H9 (cell line): ENCODE results near the gene APOB. TPM values are rescaled to one million over a fixed set of nuclear protein-coding genes. Genes with fewer than 3 reads are reported as not detected.

Experiments used
- DNase-seq: peaks from one replicate; pipeline ENCODE4 v3.0.0-alpha.2; 2017
- H2AFZ ChIP-seq: one replicate; pipeline ENCODE4 v1.6.1; 2013; ENCODE audit warnings: mild to moderate bottlenecking, low read length, control low read depth, moderate library complexity
- H2AK5ac ChIP-seq: 2 replicates; pipeline ENCODE4 v1.6.1; 2013; ENCODE audit warnings: low read length, control low read depth, mixed read lengths; ENCODE audit not compliant: insufficient read length
- H2BK120ac ChIP-seq: one replicate; pipeline ENCODE4 v1.6.1; 2013; ENCODE audit warnings: low read depth, mild to moderate bottlenecking, low read length, control low read depth, inconsistent platforms; ENCODE audit not compliant: poor library complexity, severe bottlenecking
- H2BK12ac ChIP-seq: 2 replicates; pipeline ENCODE4 v1.6.1; 2013; ENCODE audit warnings: low read length, control low read depth, mixed read lengths, low read depth; ENCODE audit not compliant: insufficient read length
- H2BK15ac ChIP-seq: 2 replicates; pipeline ENCODE4 v1.6.1; 2013; ENCODE audit warnings: low read depth, low read length, control low read depth
- H2BK20ac ChIP-seq: one replicate; pipeline ENCODE4 v1.6.1; 2013; ENCODE audit warnings: low read depth, mild to moderate bottlenecking, low read length, control low read depth, inconsistent platforms; ENCODE audit not compliant: poor library complexity, severe bottlenecking
- H2BK5ac ChIP-seq: 2 replicates; pipeline ENCODE4 v1.6.1; 2013; ENCODE audit warnings: low read length, control low read depth, mixed read lengths; ENCODE audit not compliant: insufficient read length
- H3K14ac ChIP-seq: 2 replicates; pipeline ENCODE4 v1.6.1; 2013; ENCODE audit warnings: low read length, control low read depth; ENCODE audit not compliant: insufficient read depth
- H3K18ac ChIP-seq: 2 replicates; pipeline ENCODE4 v1.6.1; 2013; ENCODE audit warnings: low read depth, mild to moderate bottlenecking, mixed read lengths, low read length, control low read depth; ENCODE audit not compliant: insufficient read length
- H3K23ac ChIP-seq: 2 replicates; pipeline ENCODE4 v1.6.1; 2013; ENCODE audit warnings: low read length, control low read depth, mixed read lengths, low read depth; ENCODE audit not compliant: insufficient read length
- H3K23me2 ChIP-seq: 2 replicates; pipeline ENCODE4 v1.6.1; 2013; ENCODE audit warnings: low read depth, mild to moderate bottlenecking, mixed read lengths, low read length, control low read depth; ENCODE audit not compliant: insufficient read length, poor library complexity, severe bottlenecking
- H3K27ac ChIP-seq: 2 replicates; pipeline ENCODE4 v1.5.1; 2013; ENCODE audit warnings: low read length, control low read depth, mixed read lengths, low read depth; ENCODE audit not compliant: insufficient read length
- H3K27me3 ChIP-seq: 2 replicates; pipeline ENCODE4 v1.6.1; 2013; ENCODE audit warnings: low read length, control low read depth, inconsistent platforms; ENCODE audit not compliant: insufficient read depth
- H3K4ac ChIP-seq: 2 replicates; pipeline ENCODE4 v1.6.1; 2013; ENCODE audit warnings: low read depth, mild to moderate bottlenecking, control low read depth, inconsistent platforms, low read length, moderate library complexity
- H3K4me1 ChIP-seq: 2 replicates; pipeline ENCODE4 v1.6.1; 2013; ENCODE audit warnings: low read length, control low read depth, inconsistent platforms; ENCODE audit not compliant: insufficient read depth
- H3K4me2 ChIP-seq: 2 replicates; pipeline ENCODE4 v1.6.1; 2013; ENCODE audit warnings: low read length, control low read depth, mixed read lengths; ENCODE audit not compliant: insufficient read length, insufficient read depth
- H3K56ac ChIP-seq: 2 replicates; pipeline ENCODE4 v1.6.1; 2013; ENCODE audit warnings: low read depth, mild to moderate bottlenecking, mixed read lengths, low read length, control low read depth; ENCODE audit not compliant: insufficient read length
- H3K79me1 ChIP-seq: 2 replicates; pipeline ENCODE4 v1.6.1; 2013; ENCODE audit warnings: low read depth, mild to moderate bottlenecking, moderate library complexity, low read length, control low read depth, inconsistent platforms; ENCODE audit not compliant: insufficient read depth, poor library complexity, severe bottlenecking
- H3K79me2 ChIP-seq: 2 replicates; pipeline ENCODE4 v1.6.1; 2013; ENCODE audit warnings: low read length, control low read depth, inconsistent platforms; ENCODE audit not compliant: insufficient read depth
- H3K9ac ChIP-seq: 2 replicates; pipeline ENCODE4 v1.6.1; 2013; ENCODE audit warnings: low read length, control low read depth, mixed read lengths; ENCODE audit not compliant: insufficient read length; ENCODE audit errors: extremely low read depth
- H3K9me3 ChIP-seq: one replicate; pipeline ENCODE4 v1.6.1; 2013; ENCODE audit warnings: low read depth, low read length, inconsistent platforms; ENCODE audit not compliant: control insufficient read depth
- H3T11ph ChIP-seq: one replicate; pipeline ENCODE4 v1.6.1; 2013; ENCODE audit warnings: mild to moderate bottlenecking, low read length, control low read depth, inconsistent platforms
- H4K20me1 ChIP-seq: one replicate; pipeline ENCODE4 v1.6.1; 2013; ENCODE audit not compliant: control insufficient read depth, insufficient read length, insufficient read depth
- H4K5ac ChIP-seq: 2 replicates; pipeline ENCODE4 v1.6.1; 2013; ENCODE audit warnings: low read depth, mild to moderate bottlenecking, mixed read lengths, low read length, control low read depth; ENCODE audit not compliant: insufficient read length
- H4K8ac ChIP-seq: replicated peaks from 2 replicates; pipeline ENCODE4 v1.6.1; 2013; ENCODE audit warnings: low read length, control low read depth, mixed read lengths, low read depth; ENCODE audit not compliant: insufficient read length
- H4K91ac ChIP-seq: 2 replicates; pipeline ENCODE4 v1.6.1; 2013; ENCODE audit warnings: low read depth, mild to moderate bottlenecking, moderate library complexity, mixed read lengths, low read length, control low read depth; ENCODE audit not compliant: insufficient read length
- H3K27ac Mint-ChIP-seq, 3 experiments: 2 replicates in 2 of 3; 3 replicates in 1 of 3; pipeline ENCODE4 v1.8.0; 2020 to 2021; ENCODE audit warnings: mixed read lengths in 3 of 3, mild to moderate bottlenecking in 1 of 3, moderate library complexity in 1 of 3
- H3K27me3 Mint-ChIP-seq: 2 replicates; pipeline ENCODE4 v1.8.0; 2021; ENCODE audit warnings: low read depth, mild to moderate bottlenecking, moderate library complexity, mixed read lengths
- H3K36me3 Mint-ChIP-seq, 3 experiments: 2 replicates in 2 of 3; 3 replicates in 1 of 3; pipeline ENCODE4 v1.8.0; 2020 to 2021; ENCODE audit warnings: low read depth in 3 of 3, mixed read lengths in 3 of 3; ENCODE audit not compliant: insufficient read depth in 1 of 3
- H3K4me1 Mint-ChIP-seq, 2 experiments: 2 replicates each; pipeline ENCODE4 v1.8.0; 2020; ENCODE audit warnings: mixed read lengths in 2 of 2
- H3K4me3 Mint-ChIP-seq, 2 experiments: 2 replicates in 1 of 2; 3 replicates in 1 of 2; pipeline ENCODE4 v1.8.0; 2020 to 2021; ENCODE audit warnings: mild to moderate bottlenecking in 2 of 2, mixed read lengths in 2 of 2, moderate library complexity in 1 of 2
- H3K9me3 Mint-ChIP-seq, 2 experiments: 2 replicates in 1 of 2; 3 replicates in 1 of 2; pipeline ENCODE4 v1.8.0; 2020; ENCODE audit warnings: mild to moderate bottlenecking in 2 of 2, mixed read lengths in 2 of 2, moderate library complexity in 1 of 2
- WGBS: extraction: QIAGEN DNeasy Blood & Tissue Kit; methylation state at CpG from one replicate; pipeline ENCODE4 v1.1.7; 2013; ENCODE audit warnings: missing lambda C conversion rate, low lambda C conversion rate, mixed read lengths; ENCODE audit not compliant: insufficient read length; ENCODE audit errors: extremely low coverage; 5-methylcytosine and 5-hydroxymethylcytosine counted together
- total RNA-seq: library from RNA; stranded (reverse); gene quantifications from 2 replicates; pipeline ENCODE4 v1.2.1, GENCODE V29; 2021
- TF ChIP-seq, protein P1 (sequence below): fragments of 200-600 bp; sonication (generic); conservative IDR thresholded peaks from 3 replicates; pipeline ENCODE4 v1.8.0; 2021; ENCODE audit warnings: antibody characterized with exemption, mild to moderate bottlenecking

APOB gene
- total RNA-seq, 1 experiment from 2014 or later = 0.26 TPM

DNA sequence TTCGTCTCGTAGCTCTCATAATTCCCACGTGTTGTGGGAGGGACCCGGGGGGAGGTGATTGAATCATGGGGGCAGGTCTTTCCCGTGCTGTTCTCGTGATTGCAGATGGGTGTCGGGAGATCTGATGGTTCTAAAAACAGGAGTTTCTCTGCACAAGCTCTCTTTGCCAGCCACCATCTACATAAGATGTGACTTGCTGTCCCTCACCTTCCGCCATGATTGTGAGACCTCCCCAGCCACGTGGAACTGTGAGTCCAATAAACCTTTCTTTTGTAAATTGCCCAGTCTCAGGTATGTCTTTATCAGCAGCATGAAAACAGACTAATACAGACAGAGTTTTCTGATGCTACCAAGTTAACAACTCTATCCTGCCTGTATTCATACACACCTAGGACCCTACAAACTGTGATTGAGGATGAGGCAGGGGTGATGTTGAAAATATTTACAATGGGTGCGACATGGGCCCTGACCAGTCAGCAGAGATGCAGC lies 3.9 kb downstream of the APOB start:
- H3K27me3 ChIP-seq = peaks cover 5% of the 10 kb centered on the region; the same call in 1 of the 2 replicates

More for the DNA sequence above, 3.9 kb downstream of the APOB start:
- Histone ChIP-seq H4K20me1 (no peaks in the 10 kb centered on the region), H3K79me2 (no peaks in the 10 kb centered on the region), H2BK12ac (no peak overlapping the region), H3T11ph (no peak overlapping the region), H3K9ac (no peak overlapping the region), H2AFZ (no peak overlapping the region), H3K4ac (no peak overlapping the region), H2BK20ac (no peak overlapping the region), H2AK5ac (no peak overlapping the region), H2BK15ac (no peak overlapping the region), H4K5ac (no peak overlapping the region), H3K27ac (no peak overlapping the region), H3K14ac (no peak overlapping the region; the same call in 1 of the 2 replicates), H3K79me1 (no peaks in the 10 kb centered on the region), H3K18ac (no peak overlapping the region), H2BK5ac (no peak overlapping the region), H3K56ac (no peak overlapping the region), H3K4me2 (no peak overlapping the region), H4K8ac (no peak overlapping the region), H3K23ac (no peak overlapping the region), H2BK120ac (no peak overlapping the region), H3K4me1 (peaks cover 3% of the 10 kb centered on the region; the same call in 1 of the 2 replicates), H4K91ac (no peak overlapping the region), H3K9me3 (no peaks in the 10 kb centered on the region), H3K23me2 (no peaks in the 10 kb centered on the region)
- DNase-seq = no peak
- H3K36me3 Mint-ChIP-seq = no peaks in the 10 kb centered on the region
- TF ChIP-seq, protein P1, sequence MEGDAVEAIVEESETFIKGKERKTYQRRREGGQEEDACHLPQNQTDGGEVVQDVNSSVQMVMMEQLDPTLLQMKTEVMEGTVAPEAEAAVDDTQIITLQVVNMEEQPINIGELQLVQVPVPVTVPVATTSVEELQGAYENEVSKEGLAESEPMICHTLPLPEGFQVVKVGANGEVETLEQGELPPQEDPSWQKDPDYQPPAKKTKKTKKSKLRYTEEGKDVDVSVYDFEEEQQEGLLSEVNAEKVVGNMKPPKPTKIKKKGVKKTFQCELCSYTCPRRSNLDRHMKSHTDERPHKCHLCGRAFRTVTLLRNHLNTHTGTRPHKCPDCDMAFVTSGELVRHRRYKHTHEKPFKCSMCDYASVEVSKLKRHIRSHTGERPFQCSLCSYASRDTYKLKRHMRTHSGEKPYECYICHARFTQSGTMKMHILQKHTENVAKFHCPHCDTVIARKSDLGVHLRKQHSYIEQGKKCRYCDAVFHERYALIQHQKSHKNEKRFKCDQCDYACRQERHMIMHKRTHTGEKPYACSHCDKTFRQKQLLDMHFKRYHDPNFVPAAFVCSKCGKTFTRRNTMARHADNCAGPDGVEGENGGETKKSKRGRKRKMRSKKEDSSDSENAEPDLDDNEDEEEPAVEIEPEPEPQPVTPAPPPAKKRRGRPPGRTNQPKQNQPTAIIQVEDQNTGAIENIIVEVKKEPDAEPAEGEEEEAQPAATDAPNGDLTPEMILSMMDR = no peak
- no peak overlapping the region for H3K4me3 Mint-ChIP-seq
- no CpG with 5 or more reads among the region's 10 CpGs for WGBS
- H3K9me3 Mint-ChIP-seq = no peaks in the 10 kb centered on the region; a peak in 1 of 5 replicates
- no peak overlapping the region for H3K27ac Mint-ChIP-seq
- peaks cover 20% of the 10 kb centered on the region for H3K27me3 Mint-ChIP-seq
- peaks cover 8 to 10% of the 10 kb centered on the region in 2 experiments for H3K4me1 Mint-ChIP-seq
